Type B pancreatic cell (in vitro differentiated cells): ENCODE measurements around the gene BRK1. TPM values are rescaled to one million over a fixed set of nuclear protein-coding genes. Genes with fewer than 3 reads are reported as not detected.
A peak's percentile ranks its signal among the peaks of the same experiment; 100 is the strongest.
"Not testable (repeated sequence)": the region's sequence is repeated elsewhere in the genome, so short reads cannot be mapped to it uniquely, and the experiment has no call there.

Experiments
- DNase-seq: peaks from one replicate; pipeline ENCODE4 v3.0.0; 2021; ENCODE audit warnings: mixed read lengths; ENCODE audit not compliant: unreplicated experiment; ENCODE audit errors: extremely low spot score
- H3K27ac Mint-ChIP-seq: 2 replicates; pipeline ENCODE4 v1.8.0; 2021; ENCODE audit warnings: mild to moderate bottlenecking, mixed read lengths
- H3K27me3 Mint-ChIP-seq: 2 replicates; pipeline ENCODE4 v1.8.0; 2021; ENCODE audit warnings: mixed read lengths
- H3K36me3 Mint-ChIP-seq: 2 replicates; pipeline ENCODE4 v1.8.0; 2021; ENCODE audit warnings: mixed read lengths
- H3K4me1 Mint-ChIP-seq: one replicate; pipeline ENCODE4 v1.8.0; 2021; ENCODE audit warnings: mixed read lengths; ENCODE audit not compliant: unreplicated experiment
- H3K4me3 Mint-ChIP-seq: 2 replicates; pipeline ENCODE4 v1.8.0; 2021; ENCODE audit warnings: mild to moderate bottlenecking, mixed read lengths
- H3K9me3 Mint-ChIP-seq: 2 replicates; pipeline ENCODE4 v1.8.0; 2021; ENCODE audit warnings: mixed read lengths
- CTCF ChIP-seq: fragments of 200-600 bp; sonication (generic); conservative IDR thresholded peaks from 2 replicates; pipeline ENCODE4 v1.5.0; 2021; ENCODE audit warnings: antibody characterized with exemption, mild to moderate bottlenecking
- total RNA-seq: library from RNA; stranded (reverse); gene quantifications from 2 replicates; pipeline ENCODE4 v1.2.1, GENCODE V29; 2021; ENCODE audit warnings: low replicate concordance

BRK1 gene
- total RNA-seq, 1 donor from 2014 or later: 132 TPM

- H3K4me3 Mint-ChIP-seq: no peak overlapping the region
- H3K4me1 Mint-ChIP-seq: peaks cover 6% of the 10 kb centered on the region
- no peaks in the 10 kb centered on the region for H3K9me3 Mint-ChIP-seq
- no peak for TF ChIP-seq CTCF
- H3K27me3 Mint-ChIP-seq: no peaks in the 10 kb centered on the region
- no peak for DNase-seq
- peaks cover 6% of the 10 kb centered on the region for H3K36me3 Mint-ChIP-seq
- H3K27ac Mint-ChIP-seq: peak overlapping the region; percentile 23
Observed at GRCh38 chr3:10157031-10157430, 41.6 kb downstream of the BRK1 start.

- not testable (repeated sequence) for H3K27me3 Mint-ChIP-seq, H3K9me3 Mint-ChIP-seq, H3K36me3 Mint-ChIP-seq, H3K27ac Mint-ChIP-seq, H3K4me1 Mint-ChIP-seq, H3K4me3 Mint-ChIP-seq, DNase-seq
Observed at GRCh38 chr3:10158555-10158954, 43.1 kb downstream of the BRK1 start.

GRCh38 chr3:10160346-10160745 lies 44.9 kb downstream of the BRK1 start:
- no peaks in the 10 kb centered on the region for H3K36me3 Mint-ChIP-seq
- no peaks in the 10 kb centered on the region for H3K27me3 Mint-ChIP-seq
- peaks cover 6% of the 10 kb centered on the region for H3K4me1 Mint-ChIP-seq
- H3K9me3 Mint-ChIP-seq: no peaks in the 10 kb centered on the region
- no peak overlapping the region for H3K4me3 Mint-ChIP-seq
- H3K27ac Mint-ChIP-seq: no peak overlapping the region
- no peak for TF ChIP-seq CTCF
- no peak for DNase-seq

GRCh38 chr3:10160925-10161324 lies 45.5 kb downstream of the BRK1 start:
- no peak for DNase-seq
- Mint-ChIP-seq H3K9me3 (no peaks in the 10 kb centered on the region), H3K27ac (no peak overlapping the region), H3K4me1 (peaks cover 6% of the 10 kb centered on the region), H3K27me3 (peaks cover under 1% of the 10 kb centered on the region), H3K36me3 (no peaks in the 10 kb centered on the region), H3K4me3 (no peak overlapping the region)
- TF ChIP-seq CTCF: no peak

- no peak overlapping the region for H3K4me3 Mint-ChIP-seq
- no peak overlapping the region for H3K27ac Mint-ChIP-seq
- H3K36me3 Mint-ChIP-seq: no peaks in the 10 kb centered on the region
- no peaks in the 10 kb centered on the region for H3K9me3 Mint-ChIP-seq
- H3K4me1 Mint-ChIP-seq: peaks cover 6% of the 10 kb centered on the region
- no peak for DNase-seq
- TF ChIP-seq CTCF: no peak
- H3K27me3 Mint-ChIP-seq: peaks cover 8% of the 10 kb centered on the region
Observed at GRCh38 chr3:10162185-10162584, 46.7 kb downstream of the BRK1 start.

GRCh38 chr3:10164201-10164545 lies 48.7 kb downstream of the BRK1 start:
- H3K4me3 Mint-ChIP-seq: peak overlapping the region; percentile 68
- not testable (repeated sequence) for H3K36me3 Mint-ChIP-seq, H3K27me3 Mint-ChIP-seq, DNase-seq, H3K4me1 Mint-ChIP-seq, H3K27ac Mint-ChIP-seq, H3K9me3 Mint-ChIP-seq
